ENCODE results near the gene PAGR1. TPM values are rescaled to one million over a fixed set of nuclear protein-coding genes. Genes with fewer than 3 reads are reported as not detected.

Gene PAGR1
- total and polyA plus RNA-seq, 2 of the 13 experiments (the other 11 are each of a cell fraction or from before 2014, with no cell fraction given): 9.8 to 66.4 TPM

- no peak for TF ChIP-seq GRHL1 (CRISPR knock-in tag; conservative IDR thresholded peaks at IDR 0.05)
- TF ChIP-seq NR0B2 (CRISPR knock-in tag; IDR thresholded peaks at IDR 0.05): no peak
- TF ChIP-seq, protein P1, sequence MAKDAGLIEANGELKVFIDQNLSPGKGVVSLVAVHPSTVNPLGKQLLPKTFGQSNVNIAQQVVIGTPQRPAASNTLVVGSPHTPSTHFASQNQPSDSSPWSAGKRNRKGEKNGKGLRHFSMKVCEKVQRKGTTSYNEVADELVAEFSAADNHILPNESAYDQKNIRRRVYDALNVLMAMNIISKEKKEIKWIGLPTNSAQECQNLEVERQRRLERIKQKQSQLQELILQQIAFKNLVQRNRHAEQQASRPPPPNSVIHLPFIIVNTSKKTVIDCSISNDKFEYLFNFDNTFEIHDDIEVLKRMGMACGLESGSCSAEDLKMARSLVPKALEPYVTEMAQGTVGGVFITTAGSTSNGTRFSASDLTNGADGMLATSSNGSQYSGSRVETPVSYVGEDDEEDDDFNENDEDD (CRISPR knock-in tag; IDR thresholded peaks at IDR 0.05; ENCODE audit: borderline replicate concordance): peak; percentile 89
- TF ChIP-seq ZNF251 (CRISPR knock-in tag; IDR thresholded peaks at IDR 0.05): no peak
- TF ChIP-seq SNAPC4 (CRISPR knock-in tag; IDR thresholded peaks at IDR 0.05): no peak
- TF ChIP-seq EHMT2 (IDR thresholded peaks at IDR 0.05; ENCODE audit: borderline replicate concordance, low read depth, low read length): no peak
- no peak for TF ChIP-seq ESRRA (CRISPR knock-in tag; IDR thresholded peaks at IDR 0.05; ENCODE audit: low read depth)
- no peak for TF ChIP-seq ZNF501 (CRISPR knock-in tag; IDR thresholded peaks at IDR 0.05)
- TF ChIP-seq SETDB1 (CRISPR knock-in tag; IDR thresholded peaks at IDR 0.05; ENCODE audit: borderline replicate concordance): no peak
- no peak for TF ChIP-seq ZNF879 (CRISPR knock-in tag; IDR thresholded peaks at IDR 0.05)
- TF ChIP-seq GTF2F1 (IDR thresholded peaks at IDR 0.05; ENCODE audit: low read length): no peak
- TF ChIP-seq ZFP36L1 (CRISPR knock-in tag; IDR thresholded peaks at IDR 0.05): no peak
- peak; percentile 52; the same call in 1 of the 2 replicates for TF ChIP-seq RXRA (CRISPR knock-in tag; IDR thresholded peaks at IDR 0.05)
- TF ChIP-seq FIP1L1 (IDR thresholded peaks at IDR 0.05; ENCODE audit: borderline replicate concordance, insufficient read depth, low read depth, low read length): no peak
- TF ChIP-seq ZNF180 (CRISPR knock-in tag; IDR thresholded peaks at IDR 0.05; ENCODE audit: borderline replicate concordance, low read depth): no peak
- no peak for TF ChIP-seq KDM6A (CRISPR knock-in tag; IDR thresholded peaks at IDR 0.05; ENCODE audit: low read depth)
- no peak for TF ChIP-seq ZBTB3 (CRISPR knock-in tag; IDR thresholded peaks at IDR 0.05; ENCODE audit: borderline replicate concordance, low read depth)
- no peak for TF ChIP-seq ZNF562 (CRISPR knock-in tag; IDR thresholded peaks at IDR 0.05; ENCODE audit: borderline replicate concordance)
- TF ChIP-seq ZBTB2 (CRISPR knock-in tag; IDR thresholded peaks at IDR 0.05; ENCODE audit: low read depth): peak; percentile 89
Measured at GRCh38 chr16:29806641-29807425, 9.1 kb upstream of the PAGR1 start (continued).

Data from HepG2 (cell line).